ENCODE results near the gene CCND2. TPM values are rescaled to one million over a fixed set of nuclear protein-coding genes. Genes with fewer than 3 reads are reported as not detected.

Gene CCND2
- total and polyA plus RNA-seq, 2 of the 4 experiments (the other 2 are of a cell fraction): 1.1 to 2.3 TPM

DNA sequence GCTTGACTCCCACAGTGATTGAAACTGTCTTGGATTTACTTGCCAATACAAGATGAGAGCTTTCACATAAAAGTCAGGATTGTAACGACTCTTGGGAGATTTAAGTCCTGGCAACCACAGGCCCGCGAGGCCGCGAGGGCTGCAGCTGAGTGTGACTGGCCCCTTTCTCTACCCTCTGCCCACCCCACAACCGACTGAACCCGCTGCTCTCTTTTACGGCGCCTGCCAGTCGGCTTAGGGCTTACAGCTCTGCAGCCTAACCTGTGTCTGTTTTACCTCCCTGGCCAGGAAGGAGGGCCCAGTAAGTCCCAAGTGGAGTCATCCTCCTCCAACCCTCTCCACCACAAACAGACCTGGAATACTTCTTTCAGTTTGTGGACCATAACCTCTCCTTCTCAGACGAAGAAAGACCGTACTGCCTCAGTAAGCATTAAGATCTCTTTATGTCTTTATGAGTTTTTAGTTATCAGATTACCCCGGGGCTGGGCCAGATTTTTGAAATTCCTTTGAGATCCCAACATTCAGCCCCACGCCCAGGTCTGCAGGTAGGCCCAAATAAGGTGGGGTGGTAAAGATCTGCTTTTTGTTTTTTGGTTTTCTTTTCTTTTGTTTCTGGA, 34.9 kb downstream of the CCND2 start:
- Histone ChIP-seq H2AK9ac (replicated peaks; ENCODE audit: low read depth, low read length, poor library complexity) (no peak overlapping the region), H3K27me3 (ENCODE audit: control insufficient read depth, insufficient read depth, low read length) (peaks cover 12% of the 10 kb centered on the region), H2AK5ac (ENCODE audit: low read depth, low read length) (no peak overlapping the region), H3K23ac (ENCODE audit: low read depth, low read length) (no peak overlapping the region), H4K8ac (ENCODE audit: low read depth in 2 of 2, low read length in 2 of 2) (no peak overlapping the region), H4K91ac (ENCODE audit: insufficient read depth, low read depth, low read length) (no peak overlapping the region), H2BK15ac (ENCODE audit: low read depth, low read length) (no peak overlapping the region), H3K36me3 (ENCODE audit: control insufficient read depth, insufficient read depth, low read length) (no peaks in the 10 kb centered on the region), H3K14ac (replicated peaks; ENCODE audit: low read depth, low read length) (no peak overlapping the region), H4K5ac (ENCODE audit: low read depth, low read length) (no peak overlapping the region), H2AFZ (replicated peaks; ENCODE audit: low read length, poor library complexity) (peak overlapping the region; percentile 82), H3K18ac (ENCODE audit: low read depth, low read length) (no peak overlapping the region), H3K4me3 (ENCODE audit: insufficient read depth, low read depth, low read length) (no peak overlapping the region), H3K4me1 (ENCODE audit: control insufficient read depth, insufficient read depth, low read length) (no peaks in the 10 kb centered on the region), H3K4ac (ENCODE audit: low read depth, low read length) (no peak overlapping the region), H2BK5ac (ENCODE audit: low read depth, low read length, poor library complexity, severe bottlenecking) (no peak overlapping the region), H3K9ac (ENCODE audit: low read depth, low read length) (no peak overlapping the region), H3K27ac (ENCODE audit: insufficient read depth, low read length) (no peak overlapping the region), H3K4me2 (ENCODE audit: low read depth, low read length) (no peak overlapping the region), H3K9me3 (ENCODE audit: control insufficient read depth, insufficient read depth, low read length) (no peaks in the 10 kb centered on the region), H4K20me1 (ENCODE audit: insufficient read depth, low read length) (no peaks in the 10 kb centered on the region), H2BK20ac (ENCODE audit: low read depth, low read length) (no peak overlapping the region), H3K79me1 (ENCODE audit: low read depth in 1 of 2, low read length in 2 of 2) (no peaks in the 10 kb centered on the region), H3K9me1 (ENCODE audit: insufficient read depth, low read length) (no peaks in the 10 kb centered on the region), H2BK120ac (ENCODE audit: low read depth, low read length) (no peak overlapping the region), H3K56ac (ENCODE audit: extremely low read depth, insufficient read depth, low read length) (no peak overlapping the region)
- intact Hi-C loops (cut with micrococcal nuclease) (loop anchor here (1.0 to 2.0 kb wide), 2 partner anchors 219 to 452 kb away; no protein-coding TSS in a partner anchor), in situ Hi-C loops (cut with MboI; ENCODE audit: low sequenced_read_pairs) (loop anchor here (5.0 kb wide), 1 partner anchor 224 kb away; no protein-coding TSS in a partner anchor), dilution Hi-C loops (cut with HindIII; ENCODE audit: low sequenced_read_pairs, unreplicated experiment) (no loop called here)
- ChIA-PET CTCF (interaction anchor here (0.6 to 0.8 kb wide), 2 partner anchors 424 to 527 kb away, joined by 3 read pairs; no protein-coding TSS in a partner anchor), POLR2A (ENCODE audit: unreplicated experiment) (no interaction called here)
- no TSS peak for BruUV-seq (replicated peaks)
- DNase-seq: no peak
- no peak for TF ChIP-seq MXI1 (IDR thresholded peaks at IDR 0.05; ENCODE audit: borderline replicate concordance, low read depth, low read length)
- TF ChIP-seq NFE2L2 (IDR thresholded peaks at IDR 0.05; ENCODE audit: low read depth, low read length): no peak
- no peak for TF ChIP-seq FOS (IDR thresholded peaks at IDR 0.05; ENCODE audit: low read depth, low read length)
- no CpG with 5 or more reads among the region's 14 CpGs for WGBS, 2 experiments (ENCODE audit: extremely low coverage in 2 of 2, insufficient read length in 1 of 2)
- no peak for ATAC-seq (ENCODE audit: low read depth)

All from IMR-90 (cell line).